Activated T-helper 1 cell treated with anti-CD3 and anti-CD28 coated beads, Interleukin-12 subunit alpha, Interleukin-12 subunit beta, Interleukin-2, Interleukin-4 antibody, amounts not matched to agents 30 ng/mL and 10 ng/mL and 1 ng/mL, durations not matched to agents 14 hours and 24 hours and 36 hours (primary cell): ENCODE data around the gene VWDE. TPM values are rescaled to one million over a fixed set of nuclear protein-coding genes. Genes with fewer than 3 reads are reported as not detected.

Experiments
- DNase-seq: peaks from one replicate; pipeline ENCODE4 v3.0.0; 2021; ENCODE audit warnings: low spot score
- H3K27ac Mint-ChIP-seq: one replicate; pipeline ENCODE4 v1.8.0; 2021; ENCODE audit warnings: mild to moderate bottlenecking, mixed read lengths
- H3K27me3 Mint-ChIP-seq: one replicate; pipeline ENCODE4 v1.8.0; 2022; ENCODE audit warnings: mild to moderate bottlenecking, moderate library complexity, mixed read lengths; ENCODE audit not compliant: insufficient read depth
- H3K36me3 Mint-ChIP-seq: one replicate; pipeline ENCODE4 v1.8.0; 2021; ENCODE audit warnings: low read depth, mixed read lengths
- H3K4me1 Mint-ChIP-seq: one replicate; pipeline ENCODE4 v1.8.0; 2021; ENCODE audit warnings: low read depth, mixed read lengths
- H3K4me3 Mint-ChIP-seq: one replicate; pipeline ENCODE4 v1.8.0; 2021; ENCODE audit warnings: mild to moderate bottlenecking, moderate library complexity, mixed read lengths
- H3K9me3 Mint-ChIP-seq: one replicate; pipeline ENCODE4 v1.8.0; 2021; ENCODE audit warnings: mixed read lengths
- intact Hi-C: fragments of 100-400 bp; cut with micrococcal nuclease; formaldehyde crosslinking; loops from one replicate; pipeline ENCODE4 v1.15.1; 2024
- total RNA-seq: library from RNA; stranded (reverse); gene quantifications from 2 replicates; pipeline ENCODE4 v1.2.3, GENCODE V29; 2022

The VWDE gene
- total RNA-seq, 1 donor from 2014 or later, result 1.7 TPM

- H3K4me1 Mint-ChIP-seq, result peaks cover 9% of the 10 kb centered on the region
- H3K4me3 Mint-ChIP-seq, result no peak overlapping the region
- H3K27ac Mint-ChIP-seq, result no peak overlapping the region
- H3K9me3 Mint-ChIP-seq, result no peaks in the 10 kb centered on the region
- no peaks in the 10 kb centered on the region for H3K36me3 Mint-ChIP-seq
- H3K27me3 Mint-ChIP-seq, result no peaks in the 10 kb centered on the region
- intact Hi-C loops, result no loop called here
- DNase-seq, result no peak
These were observed 86.0 kb downstream of the VWDE start for GRCh38 chr7:12317675-12318074.

GRCh38 chr7:12316925-12317324 lies 86.7 kb downstream of the VWDE start:
- H3K4me1 Mint-ChIP-seq, result peaks cover 9% of the 10 kb centered on the region
- H3K27me3 Mint-ChIP-seq, result no peaks in the 10 kb centered on the region
- no peak overlapping the region for H3K4me3 Mint-ChIP-seq
- no peak overlapping the region for H3K27ac Mint-ChIP-seq
- intact Hi-C loops, result no loop called here
- DNase-seq, result no peak
- H3K36me3 Mint-ChIP-seq, result no peaks in the 10 kb centered on the region
- H3K9me3 Mint-ChIP-seq, result no peaks in the 10 kb centered on the region

- intact Hi-C loops, result no loop called here
- H3K9me3 Mint-ChIP-seq, result no peaks in the 10 kb centered on the region
- peaks cover 9% of the 10 kb centered on the region for H3K4me1 Mint-ChIP-seq
- H3K27me3 Mint-ChIP-seq, result peaks cover 3% of the 10 kb centered on the region
- H3K27ac Mint-ChIP-seq, result no peak overlapping the region
- no peak for DNase-seq
- H3K4me3 Mint-ChIP-seq, result no peak overlapping the region
- H3K36me3 Mint-ChIP-seq, result no peaks in the 10 kb centered on the region
These were observed 88.6 kb downstream of the VWDE start for GRCh38 chr7:12315049-12315448.

- intact Hi-C loops, result no loop called here
These were observed 89.5 kb downstream of the VWDE start for GRCh38 chr7:12314199-12314598.

GRCh38 chr7:12305502-12305901 lies 98.2 kb downstream of the VWDE start:
- no peak overlapping the region for H3K27ac Mint-ChIP-seq
- no peak overlapping the region for H3K4me3 Mint-ChIP-seq
- H3K4me1 Mint-ChIP-seq, result no peaks in the 10 kb centered on the region
- no peaks in the 10 kb centered on the region for H3K9me3 Mint-ChIP-seq
- no peak for DNase-seq
- H3K36me3 Mint-ChIP-seq, result no peaks in the 10 kb centered on the region
- intact Hi-C loops, result no loop called here
- H3K27me3 Mint-ChIP-seq, result peaks cover 6% of the 10 kb centered on the region

More at GRCh38 chr7:12314199-12314598, 89.5 kb downstream of the VWDE start:
- Mint-ChIP-seq H3K27me3 (peaks cover 5% of the 10 kb centered on the region), H3K4me1 (peaks cover 9% of the 10 kb centered on the region), H3K27ac (no peak overlapping the region), H3K9me3 (no peaks in the 10 kb centered on the region), H3K36me3 (no peaks in the 10 kb centered on the region), H3K4me3 (no peak overlapping the region)
- no peak for DNase-seq

- Mint-ChIP-seq H3K4me3 (no peak overlapping the region), H3K36me3 (no peaks in the 10 kb centered on the region), H3K4me1 (no peaks in the 10 kb centered on the region), H3K9me3 (no peaks in the 10 kb centered on the region), H3K27me3 (peaks cover 2% of the 10 kb centered on the region), H3K27ac (no peak overlapping the region)
- no peak for DNase-seq
- intact Hi-C loops, result no loop called here
These were observed 100.2 kb downstream of the VWDE start for GRCh38 chr7:12303495-12303894.

GRCh38 chr7:12303062-12303461 lies 100.6 kb downstream of the VWDE start:
- Mint-ChIP-seq H3K36me3 (no peaks in the 10 kb centered on the region), H3K4me1 (no peaks in the 10 kb centered on the region), H3K27ac (no peak overlapping the region), H3K4me3 (no peak overlapping the region), H3K27me3 (peaks cover 2% of the 10 kb centered on the region), H3K9me3 (no peaks in the 10 kb centered on the region)
- intact Hi-C loops, result no loop called here
- DNase-seq, result no peak

- DNase-seq, result no peak
- no peak overlapping the region for H3K27ac Mint-ChIP-seq
- no peaks in the 10 kb centered on the region for H3K4me1 Mint-ChIP-seq
- no peaks in the 10 kb centered on the region for H3K9me3 Mint-ChIP-seq
- intact Hi-C loops, result no loop called here
- H3K4me3 Mint-ChIP-seq, result no peak overlapping the region
- H3K27me3 Mint-ChIP-seq, result peaks cover 3% of the 10 kb centered on the region
- H3K36me3 Mint-ChIP-seq, result no peaks in the 10 kb centered on the region
These were observed 103.2 kb downstream of the VWDE start for GRCh38 chr7:12300415-12300814.

- Mint-ChIP-seq H3K4me1 (no peaks in the 10 kb centered on the region), H3K27ac (no peak overlapping the region), H3K9me3 (no peaks in the 10 kb centered on the region)
These were observed 104.3 kb downstream of the VWDE start for GRCh38 chr7:12299367-12299766.

GRCh38 chr7:12297283-12298108 lies 106.2 kb downstream of the VWDE start:
- H3K4me1 Mint-ChIP-seq, result no peaks in the 10 kb centered on the region
- H3K9me3 Mint-ChIP-seq, result no peaks in the 10 kb centered on the region
- peaks cover 8% of the 10 kb centered on the region for H3K27me3 Mint-ChIP-seq
- H3K36me3 Mint-ChIP-seq, result no peaks in the 10 kb centered on the region
- no peak for DNase-seq
- H3K27ac Mint-ChIP-seq, result no peak overlapping the region
- H3K4me3 Mint-ChIP-seq, result no peak overlapping the region
- intact Hi-C loops, result no loop called here

More at GRCh38 chr7:12299367-12299766, 104.3 kb downstream of the VWDE start:
- Mint-ChIP-seq H3K4me3 (no peak overlapping the region), H3K36me3 (no peaks in the 10 kb centered on the region), H3K27me3 (peaks cover 3% of the 10 kb centered on the region)
- intact Hi-C loops, result no loop called here
- DNase-seq, result no peak

GRCh38 chr7:12296051-12296570 lies 107.6 kb downstream of the VWDE start:
- no peak for DNase-seq
- Mint-ChIP-seq H3K36me3 (no peaks in the 10 kb centered on the region), H3K9me3 (no peaks in the 10 kb centered on the region), H3K27me3 (peaks cover 10% of the 10 kb centered on the region), H3K4me3 (no peak overlapping the region), H3K4me1 (no peaks in the 10 kb centered on the region), H3K27ac (no peak overlapping the region)
- intact Hi-C loops, result no loop called here

GRCh38 chr7:12294701-12295100 lies 109.0 kb downstream of the VWDE start:
- Mint-ChIP-seq H3K27me3 (peaks cover 10% of the 10 kb centered on the region), H3K36me3 (no peaks in the 10 kb centered on the region), H3K4me3 (no peak overlapping the region), H3K9me3 (no peaks in the 10 kb centered on the region), H3K27ac (no peak overlapping the region), H3K4me1 (no peaks in the 10 kb centered on the region)
- intact Hi-C loops, result no loop called here
- DNase-seq, result no peak

GRCh38 chr7:12291870-12292269 lies 111.8 kb downstream of the VWDE start:
- intact Hi-C loops, result loop anchor here (1.0 kb wide), 2 partner anchors 81 to 225 kb away; partner anchors contain the start of gene TMEM106B
- peaks cover 4% of the 10 kb centered on the region for H3K9me3 Mint-ChIP-seq
- H3K27ac Mint-ChIP-seq, result no peak overlapping the region
- peaks cover 10% of the 10 kb centered on the region for H3K27me3 Mint-ChIP-seq
- H3K4me1 Mint-ChIP-seq, result no peaks in the 10 kb centered on the region
- DNase-seq, result no peak
- H3K4me3 Mint-ChIP-seq, result no peak overlapping the region
- H3K36me3 Mint-ChIP-seq, result no peaks in the 10 kb centered on the region
